Left cardiac atrium (tissue), 4 donors: ENCODE measurements around the gene DLK1. TPM values are rescaled to one million over a fixed set of nuclear protein-coding genes. Genes with fewer than 3 reads are reported as not detected.

Experiments
- ATAC-seq, 2 donors: fragments of 200-7000 bp; cut with Tn5 transposase; one replicate each; pipeline ENCODE4 v1.9.1; 2020; ENCODE audit warnings: mild to moderate bottlenecking in 2 of 2, moderate library complexity in 2 of 2
- DNase-seq: peaks from one replicate; pipeline ENCODE4 v3.0.0-alpha.2; 2020
- intact Hi-C, 2 donors: fragments of 100-400 bp; cut with DNase I; formaldehyde crosslinking; loops; one replicate each; pipeline versions ENCODE4 v1.14.1 to v1.15.1; 2022 to 2023
- total RNA-seq, 2 donors: library from RNA; stranded (reverse); fragmentation: NEBNext Ultra II Directional; extraction: Animal tissue kit (Norgen Biotek cat#: 25700); gene quantifications; one replicate each; pipeline ENCODE4 v1.2.1, GENCODE V29; 2021
- donor health status: DM: no; HTN: yes; CAD: no.
- donor health status: DM: no; HTN: yes; CAD: no; lungs with severe emphysema.
- donor health status: DM: yes; HTN: yes; CAD: no.
- donor health status: Dilated cardiomyopathy.

DLK1 gene
- total RNA-seq, 2 donors from 2014 or later, result 3.3 TPM; not detected in 1

DNA sequence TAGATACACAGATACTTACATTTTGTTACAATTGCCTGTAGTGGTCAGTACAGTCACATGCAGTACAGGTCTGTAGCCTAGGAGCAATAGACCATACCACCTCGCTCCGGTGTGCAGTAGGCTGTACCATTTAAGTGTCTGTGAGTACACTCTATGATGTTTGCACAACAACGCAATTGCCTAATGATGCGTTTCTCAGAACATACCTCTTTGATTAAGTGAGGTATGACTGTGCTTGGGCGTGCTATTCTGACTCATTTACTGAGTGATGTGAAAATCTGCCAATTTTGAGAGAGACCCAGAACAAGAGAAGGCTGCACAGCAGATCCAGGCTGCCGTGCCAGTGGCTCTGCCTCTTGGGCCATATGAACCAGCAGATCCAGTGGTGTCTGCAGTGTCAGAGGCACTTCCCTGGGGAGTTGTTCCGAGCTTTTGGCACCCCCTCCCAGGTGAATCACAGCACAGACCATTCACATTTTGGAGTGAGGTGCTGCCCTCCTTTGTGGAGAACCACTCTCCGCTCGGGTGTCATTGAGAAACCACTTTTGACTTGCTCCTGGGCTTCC is 20.4 kb downstream of the DLK1 start:
- peak; percentile 27 to 95 for ATAC-seq

DNA sequence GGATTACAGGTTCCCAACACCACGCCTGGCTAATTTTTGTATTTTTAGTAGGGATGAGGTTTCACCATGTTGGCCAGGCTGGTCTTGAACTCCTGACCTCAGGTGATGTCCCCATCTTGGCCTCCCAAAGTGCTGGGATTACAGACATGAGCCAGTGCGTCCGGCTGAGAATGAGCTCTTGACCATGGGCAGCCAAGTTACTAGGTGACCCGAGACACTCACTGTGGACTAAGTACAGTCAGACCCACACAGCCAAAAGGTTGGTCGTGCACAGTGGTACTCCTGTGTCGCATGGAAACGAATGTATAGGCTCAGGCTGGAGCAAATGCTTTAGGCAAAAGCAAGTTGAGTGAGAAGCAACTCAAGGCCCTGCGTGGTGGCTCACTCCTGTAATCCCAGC is 21.0 kb downstream of the DLK1 start:
- ATAC-seq, result no peak
- intact Hi-C loops, result no loop called here
- DNase-seq, result no peak

More for the DNA sequence above, 20.4 kb downstream of the DLK1 start:
- intact Hi-C loops, result no loop called here
- DNase-seq, result no peak

DNA sequence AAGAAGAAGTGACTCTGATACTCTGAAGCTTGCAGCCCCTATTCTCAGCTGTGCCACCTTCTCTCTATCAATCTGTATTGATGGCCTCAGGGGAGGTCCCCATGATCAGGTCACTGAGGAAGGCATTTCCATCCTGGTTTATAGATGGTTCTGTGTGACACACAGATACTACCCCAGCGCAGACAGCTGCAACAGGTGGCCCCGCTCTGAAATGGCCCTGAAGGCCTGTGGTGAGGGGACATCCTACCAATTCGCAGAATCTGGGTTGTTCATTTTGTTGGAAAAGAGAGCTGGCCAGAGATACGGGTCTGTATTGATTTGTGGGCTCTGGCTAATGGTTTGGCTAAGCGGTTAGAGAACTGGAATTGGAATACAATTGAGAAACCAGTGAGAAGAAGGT is 21.7 kb downstream of the DLK1 start:
- ATAC-seq, result no peak
- intact Hi-C loops, result no loop called here
- DNase-seq, result no peak

DNA sequence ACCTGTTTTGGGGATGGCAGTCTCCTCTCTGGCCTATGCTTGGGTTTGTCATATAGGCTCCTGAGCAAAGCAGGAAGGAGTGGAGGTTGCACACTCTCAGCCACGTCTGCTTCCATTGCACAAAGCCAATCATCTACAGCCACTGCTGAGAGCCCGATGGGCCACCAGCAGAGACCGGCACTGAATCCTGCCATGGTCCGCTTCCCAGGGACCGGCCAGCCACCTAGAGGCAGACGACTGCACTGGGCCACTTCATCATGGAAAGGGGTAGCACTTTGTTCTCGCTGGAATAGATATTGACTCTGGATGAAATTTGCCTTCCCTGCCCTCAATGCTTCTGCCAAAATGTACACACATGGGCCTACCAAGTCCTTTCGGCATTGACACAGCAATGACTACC is 22.3 kb downstream of the DLK1 start:
- ATAC-seq (no peak), DNase-seq (no peak)
- intact Hi-C loops, result no loop called here

DNA sequence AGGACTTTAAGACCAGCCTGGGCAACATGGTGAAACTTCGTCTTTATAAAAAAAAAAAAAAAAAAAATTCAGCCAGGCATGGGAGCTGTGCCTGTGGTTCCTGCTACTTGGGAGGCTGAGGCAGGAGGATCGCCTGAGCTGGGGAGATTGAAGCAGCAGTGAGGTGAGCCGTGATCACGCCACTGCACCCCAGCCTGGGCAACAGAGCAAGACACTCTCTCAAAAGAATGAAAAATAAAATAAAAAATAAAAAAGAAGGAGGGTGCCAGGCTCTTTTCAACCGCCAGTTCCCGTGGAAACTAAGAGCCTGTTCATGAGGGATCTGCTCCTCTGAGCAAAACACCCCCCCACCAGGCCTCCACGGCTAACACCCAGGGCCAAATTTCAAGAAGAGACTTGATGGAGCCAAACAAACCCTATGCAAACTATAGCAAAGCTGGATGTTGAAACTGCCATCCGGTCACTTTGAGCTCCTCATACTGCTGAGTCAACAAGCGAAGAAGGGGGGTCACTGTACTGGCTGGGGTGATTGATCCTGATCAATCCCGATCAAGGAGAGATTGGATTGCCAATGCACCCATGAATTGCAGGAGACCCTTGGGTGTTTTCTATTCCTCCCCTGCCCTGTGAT is 23.4 kb downstream of the DLK1 start:
- DNase-seq (no peak), ATAC-seq (no peak)
- intact Hi-C loops, result no loop called here

DNA sequence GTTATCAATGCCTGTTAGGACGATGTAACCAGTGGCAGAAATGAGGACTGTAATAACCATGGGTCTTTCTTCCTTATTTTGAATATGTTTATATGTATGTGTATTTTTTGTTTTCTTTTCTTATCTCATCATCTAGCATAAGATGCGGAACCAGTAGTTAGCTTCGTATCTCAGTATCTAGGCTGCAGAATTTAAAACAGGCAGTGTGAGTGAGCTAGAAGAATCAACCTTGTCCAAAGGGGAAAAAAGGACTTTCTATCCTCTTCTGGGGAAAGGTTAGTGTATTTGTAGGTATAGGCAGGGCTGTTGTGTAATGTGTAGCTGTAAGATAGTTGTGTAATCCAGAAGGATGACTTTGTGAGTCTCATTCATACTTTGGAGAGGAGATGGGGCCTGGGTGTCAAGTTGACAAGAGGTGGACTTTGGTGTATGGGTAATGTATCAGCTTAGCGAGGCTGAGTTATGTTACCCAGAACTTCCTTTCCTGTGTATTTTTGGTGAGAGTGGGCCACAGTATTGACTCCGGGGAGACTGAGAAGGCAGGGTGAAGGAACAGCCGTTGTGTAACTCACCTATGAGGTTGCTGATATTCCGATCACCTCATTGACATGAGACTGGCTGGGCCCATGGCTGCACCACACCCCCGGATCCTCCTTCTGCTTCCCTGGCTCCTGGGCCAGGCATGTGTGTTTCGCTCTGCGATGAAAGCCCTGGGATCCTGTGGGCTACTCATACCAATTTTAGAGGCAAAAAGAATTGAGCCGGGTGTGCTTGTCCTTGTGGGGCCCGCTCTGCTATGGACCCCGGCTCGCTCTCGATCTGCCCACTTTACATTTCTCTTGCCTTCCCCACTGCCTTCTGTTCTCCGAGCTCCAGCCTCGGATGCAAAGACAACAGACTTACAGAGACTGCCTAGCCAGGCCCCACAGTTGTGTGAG is 24.3 kb downstream of the DLK1 start:
- intact Hi-C loops, result no loop called here
- no peak for DNase-seq
- ATAC-seq, result no peak

DNA sequence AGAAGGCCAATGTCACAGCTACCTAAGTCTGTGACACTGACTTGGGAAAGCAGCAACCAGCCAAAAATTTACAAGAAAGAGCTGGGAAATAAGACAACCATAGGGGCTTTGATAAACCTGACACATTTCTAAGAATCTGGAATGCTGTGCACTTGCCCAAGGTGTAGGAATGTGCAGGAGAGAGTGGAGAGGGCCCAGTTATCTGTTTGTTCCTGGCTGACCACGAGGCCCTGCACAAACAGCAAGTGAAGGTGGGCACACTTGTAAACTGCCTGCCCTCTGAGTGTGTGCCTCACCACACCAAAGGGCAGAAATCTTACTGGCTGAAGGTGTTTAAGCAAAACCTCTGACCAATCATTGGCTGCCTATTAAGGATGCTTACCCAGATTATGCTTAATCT is 27.3 kb downstream of the DLK1 start:
- intact Hi-C loops, result no loop called here
- DNase-seq (no peak), ATAC-seq (no peak)

DNA sequence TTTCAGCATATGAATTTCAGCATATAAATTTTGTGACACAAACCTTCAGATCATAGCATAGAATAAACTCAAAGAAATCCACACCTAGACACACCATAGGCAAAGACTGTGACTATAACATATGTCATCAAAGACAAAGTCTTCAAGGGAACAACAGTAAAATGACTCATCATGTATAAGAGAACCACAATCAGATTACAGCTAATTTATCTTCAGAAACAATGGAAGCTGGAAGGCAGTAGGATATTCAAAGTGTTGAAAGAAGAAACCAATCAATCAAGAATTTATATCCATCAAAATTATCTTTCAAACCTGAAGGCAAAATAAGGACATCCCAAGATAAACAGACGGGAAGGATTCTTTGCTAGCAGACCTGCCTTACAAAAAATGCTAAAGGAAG is 29.0 kb downstream of the DLK1 start:
- intact Hi-C loops, result no loop called here
- no peak for ATAC-seq
- no peak for DNase-seq

DNA sequence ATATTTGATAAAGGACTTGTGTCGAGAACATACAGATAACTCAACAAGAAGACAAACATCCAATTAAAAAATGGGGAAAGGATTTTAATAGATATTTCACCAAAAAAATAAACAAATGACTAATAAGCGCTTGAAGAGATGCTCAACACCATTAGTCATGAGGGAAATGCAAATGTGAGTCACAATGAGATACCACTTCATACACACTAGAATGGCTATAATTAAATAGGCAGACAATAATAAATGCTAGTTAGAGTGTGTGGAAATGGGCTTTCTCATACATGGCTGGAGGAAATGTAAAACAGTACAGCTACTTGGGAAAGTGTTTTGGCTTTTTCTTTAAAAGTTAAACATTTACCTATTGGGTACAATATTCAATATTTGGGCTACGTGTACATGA is 34.8 kb downstream of the DLK1 start:
- ATAC-seq, result no peak
- intact Hi-C loops, result no loop called here
- DNase-seq, result no peak

DNA sequence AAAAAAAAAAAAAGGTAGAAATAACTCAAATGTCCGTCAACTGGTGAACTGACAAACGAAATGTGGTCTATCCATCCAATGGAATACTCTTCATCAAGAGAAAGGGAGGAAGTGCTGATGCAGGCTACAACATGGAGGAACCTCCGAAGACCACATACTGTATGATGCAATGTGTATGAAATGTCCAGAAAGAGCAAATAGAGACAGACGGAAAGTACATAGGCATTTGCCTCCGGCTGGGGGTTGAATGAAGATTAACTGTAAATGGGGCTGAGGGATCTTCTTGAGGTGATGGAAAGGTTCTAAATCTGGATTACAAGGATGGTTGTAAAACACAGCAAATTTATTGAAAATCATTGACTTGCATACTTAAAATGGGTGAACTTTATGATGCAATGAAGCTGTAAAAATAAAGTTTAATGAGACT is 35.4 kb downstream of the DLK1 start:
- no peak for ATAC-seq
- intact Hi-C loops, result no loop called here
- no peak for DNase-seq

DNA sequence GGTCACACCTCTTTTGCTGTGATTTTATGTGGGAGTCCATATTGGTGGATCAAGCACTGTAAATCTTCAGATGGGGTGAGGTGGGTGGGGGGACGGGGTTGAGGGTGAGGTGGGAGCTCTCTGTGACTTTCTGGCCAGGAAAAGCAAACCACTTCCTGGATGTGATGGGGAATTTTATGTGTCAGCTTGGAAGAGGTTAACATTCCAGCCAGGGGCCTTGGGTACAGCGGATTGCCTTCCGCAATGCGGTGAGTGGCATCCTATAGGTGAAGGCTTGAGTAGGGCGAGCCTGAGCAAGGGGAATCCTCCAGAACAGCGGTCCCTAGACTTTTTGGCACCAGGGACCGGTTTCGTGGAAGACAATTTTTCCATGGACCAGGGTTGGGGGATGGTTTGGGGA is 36.2 kb downstream of the DLK1 start:
- DNase-seq (no peak), ATAC-seq (no peak)
- intact Hi-C loops, result no loop called here

DNA sequence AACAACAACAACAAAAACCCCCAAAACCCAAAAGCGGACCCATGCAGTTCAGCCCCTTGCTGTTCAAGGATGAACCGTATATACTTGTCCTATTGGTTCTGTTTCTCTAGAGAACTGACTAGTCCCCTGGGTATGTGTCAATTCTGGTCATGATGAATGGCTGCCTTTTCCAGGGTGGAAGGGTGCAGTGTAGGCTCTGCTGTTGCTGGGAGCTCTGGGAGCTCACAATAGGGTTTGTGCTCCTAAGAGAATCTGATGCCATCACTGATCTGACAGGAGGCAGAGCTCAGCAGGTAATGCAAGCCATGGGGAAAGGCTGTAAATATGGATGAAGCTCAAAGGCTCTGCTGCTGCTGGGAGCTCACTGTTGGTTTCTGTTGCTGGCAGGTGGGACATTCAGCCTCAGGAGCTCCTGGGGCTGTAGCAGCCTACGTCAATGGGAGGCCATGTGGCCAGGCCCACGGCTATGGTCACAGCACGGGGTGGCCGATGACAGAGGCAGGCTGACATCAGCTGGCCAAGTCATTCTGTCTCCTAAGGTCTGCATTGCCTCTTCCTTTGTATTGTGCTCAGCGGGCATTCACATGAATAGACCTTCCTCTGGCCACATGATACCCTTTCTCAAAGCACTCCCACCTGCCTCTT is 37.9 kb downstream of the DLK1 start:
- intact Hi-C loops, result no loop called here
- ATAC-seq (no peak), DNase-seq (no peak)

DNA sequence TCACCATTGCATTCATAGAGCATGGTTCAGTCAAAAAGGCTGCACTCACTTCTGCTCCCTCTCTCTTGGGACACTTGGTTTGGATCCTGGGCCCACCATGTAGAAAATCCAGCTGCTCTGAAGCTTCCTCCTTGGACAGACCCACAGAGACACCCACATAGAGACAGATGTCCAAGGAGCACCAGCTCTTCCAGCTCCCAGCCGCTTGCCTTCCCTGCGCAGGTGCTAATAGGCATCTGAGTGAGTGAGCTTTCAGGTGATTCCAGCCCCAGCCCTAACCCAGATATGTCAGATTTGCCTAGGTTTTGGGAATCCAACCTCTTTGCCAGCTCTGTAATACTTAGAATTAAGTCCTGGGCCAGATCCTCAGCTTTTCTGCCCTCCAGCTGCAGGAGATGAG is 38.6 kb downstream of the DLK1 start:
- ATAC-seq (no peak), DNase-seq (no peak)
- intact Hi-C loops, result no loop called here

DNA sequence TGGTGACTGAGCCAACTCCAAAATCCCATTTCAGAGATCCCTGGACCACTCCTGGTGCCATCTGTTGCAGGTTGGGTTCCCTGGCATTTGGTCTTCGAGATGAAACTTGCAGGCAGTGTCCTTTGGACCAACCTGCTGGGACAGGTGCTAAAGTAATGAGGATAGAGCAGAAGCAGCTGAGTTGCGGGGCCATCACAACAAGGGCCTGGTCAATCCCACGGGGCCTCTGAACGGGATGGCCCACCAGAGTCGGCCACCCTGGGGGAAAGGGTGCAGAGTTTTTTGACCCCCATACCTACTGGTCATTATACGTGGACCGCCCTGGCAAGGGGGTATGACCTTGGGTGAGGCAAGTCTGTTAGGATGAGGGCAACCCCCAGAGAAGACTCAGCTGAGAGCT is 39.3 kb downstream of the DLK1 start:
- DNase-seq (no peak), ATAC-seq (no peak)
- intact Hi-C loops, result no loop called here

DNA sequence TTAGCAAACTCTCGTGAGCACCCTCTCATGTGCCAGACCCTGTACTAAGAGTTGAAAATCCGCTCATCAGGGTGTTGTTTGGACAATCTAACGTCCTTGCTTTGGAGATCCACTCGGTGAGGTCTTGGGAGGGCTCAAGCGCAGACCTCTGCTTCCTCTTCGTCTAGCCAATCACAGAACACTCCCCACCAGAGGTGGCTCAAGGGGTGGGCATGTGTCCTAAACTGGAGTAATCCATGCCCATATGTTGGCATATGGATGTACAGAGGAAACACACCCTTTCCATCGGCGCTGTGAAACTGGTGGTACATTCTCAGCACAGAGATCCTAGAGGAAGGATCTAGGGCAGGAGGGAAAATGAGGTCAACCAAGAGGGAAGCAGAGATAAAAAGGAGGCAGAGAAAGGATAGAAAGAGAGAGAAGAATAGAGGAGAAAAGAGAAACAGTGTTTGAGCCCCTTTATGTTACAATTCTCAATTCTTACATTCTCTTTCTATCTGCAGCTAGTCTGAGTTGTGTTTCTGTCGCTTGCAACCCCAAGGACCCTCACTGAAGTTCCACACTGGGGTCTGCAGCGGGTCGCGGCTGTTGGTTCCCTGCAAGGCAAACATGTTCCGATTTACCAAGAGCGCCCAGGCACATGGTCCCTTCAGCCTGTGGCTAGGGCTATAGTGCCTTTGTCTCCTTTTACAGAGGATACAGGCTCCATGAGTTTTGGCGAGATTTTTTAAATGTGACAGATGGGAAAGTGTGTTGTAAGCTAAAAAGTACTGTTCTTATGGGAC is 40.5 kb downstream of the DLK1 start:
- no peak for ATAC-seq
- intact Hi-C loops, result no loop called here
- DNase-seq, result no peak

DNA sequence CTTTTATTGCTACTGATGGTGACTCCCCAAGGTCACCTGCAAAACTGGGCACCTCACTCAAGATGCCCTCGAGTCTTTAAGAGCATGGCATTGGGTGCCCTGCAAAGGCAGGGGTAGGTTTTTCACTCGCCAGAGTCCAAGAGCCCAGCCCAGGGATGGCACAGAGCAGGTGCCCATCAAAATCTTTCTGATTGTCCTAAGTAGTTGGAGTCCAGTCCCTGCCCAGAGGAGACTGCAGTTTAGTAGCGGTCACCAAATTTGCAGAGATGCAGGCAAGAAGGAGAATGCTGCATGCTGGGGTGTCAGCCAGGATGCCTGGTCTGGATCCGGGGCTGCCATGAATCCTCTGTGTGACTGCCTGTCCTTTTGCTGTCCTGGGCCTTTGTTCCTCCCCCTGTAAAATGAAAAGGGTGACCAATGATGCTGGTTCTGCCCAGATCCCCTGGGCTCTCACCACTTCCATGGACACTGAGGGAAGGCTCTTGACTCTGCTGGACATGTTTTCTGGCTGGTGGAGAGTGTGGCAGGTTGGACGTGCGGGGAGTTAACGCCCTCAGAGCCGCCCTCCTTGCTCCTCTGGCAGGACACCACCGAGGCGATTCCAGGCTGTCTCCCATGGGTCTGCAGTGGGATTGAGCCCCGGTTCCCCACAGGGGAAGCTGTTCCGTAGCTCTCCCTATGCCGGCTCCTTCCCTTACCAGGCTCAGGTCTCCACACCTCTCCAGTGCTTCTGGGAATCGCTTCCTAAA is 41.3 kb downstream of the DLK1 start:
- DNase-seq (no peak), ATAC-seq (no peak)

DNA sequence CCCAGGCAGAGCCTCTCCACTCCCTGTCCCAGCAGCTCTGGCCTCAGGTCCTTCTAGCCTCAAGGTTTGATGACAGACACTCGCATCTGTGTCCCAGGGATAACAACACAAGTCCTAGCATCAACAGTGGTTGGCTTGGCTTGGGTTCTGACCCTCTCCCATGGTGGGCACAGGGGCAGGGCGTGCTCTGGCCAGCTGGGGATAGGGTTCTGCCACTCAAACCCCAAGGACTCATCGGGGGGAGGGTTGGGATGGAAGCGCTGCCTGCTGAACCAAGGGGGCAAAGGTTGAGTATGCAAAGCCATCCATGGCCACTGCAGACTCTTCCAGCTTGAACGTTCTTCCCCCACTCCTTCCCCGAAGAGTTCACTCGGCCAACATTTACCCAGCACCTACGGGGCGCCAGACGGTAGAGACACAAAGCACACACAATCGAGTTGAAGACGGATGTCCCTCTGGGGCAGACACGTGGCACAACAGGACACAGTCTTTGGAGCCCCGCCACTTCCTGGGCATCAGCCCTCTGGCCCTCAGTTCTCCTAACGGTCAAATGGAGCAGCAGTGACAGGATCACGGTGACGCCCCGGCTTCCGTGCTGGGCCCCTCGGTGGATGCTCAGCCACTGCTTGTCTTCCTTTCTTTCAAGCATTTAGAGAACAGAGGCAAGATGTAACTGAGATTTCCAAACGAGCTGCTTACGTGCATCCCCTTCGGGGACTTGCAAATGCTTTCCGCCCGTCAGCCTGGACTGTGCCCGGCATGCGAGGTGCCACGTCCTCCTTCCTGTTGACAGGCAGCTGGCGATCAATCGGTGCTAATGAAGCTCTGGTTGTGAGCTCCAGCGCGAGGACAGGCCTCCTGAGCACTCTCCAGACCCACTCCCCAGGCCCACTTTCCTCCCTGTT is 42.6 kb downstream of the DLK1 start:
- intact Hi-C loops, result no loop called here
- DNase-seq (no peak), ATAC-seq (no peak)

More for the DNA sequence above, 41.3 kb downstream of the DLK1 start:
- intact Hi-C loops, result no loop called here

DNA sequence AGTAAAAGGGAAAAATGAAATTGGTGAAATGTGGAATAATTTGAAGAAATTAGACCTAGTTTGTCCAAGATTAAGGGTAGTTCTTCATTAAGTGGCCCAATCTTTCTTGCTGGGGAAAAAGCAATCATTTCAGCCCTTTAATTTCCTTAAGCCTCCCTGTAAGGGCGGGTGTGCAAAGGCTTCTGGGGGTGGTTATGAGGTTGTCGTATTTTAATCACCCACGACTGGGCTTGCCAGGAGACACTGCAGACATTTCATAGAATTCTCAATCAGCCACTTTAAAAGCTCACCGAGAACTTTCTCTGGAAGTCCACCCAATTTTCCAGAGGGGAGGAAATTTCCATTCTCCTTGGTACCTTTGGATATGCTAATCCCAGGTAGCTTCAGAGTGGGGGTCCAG is 43.4 kb downstream of the DLK1 start:
- no peak for ATAC-seq
- intact Hi-C loops, result no loop called here
- DNase-seq, result no peak
